ENCODE results near the gene DIAPH2. TPM values are rescaled to one million over a fixed set of nuclear protein-coding genes. Genes with fewer than 3 reads are reported as not detected.

Gene DIAPH2
- total and polyA plus RNA-seq, 10 donors, result 2.5 to 32.1 (median 17.7) TPM

GRCh38 chrX:97119474-97120109 lies 434.9 kb downstream of the DIAPH2 start:
- intact Hi-C loops (cut with DNase I; ENCODE audit: low total_unique reads), result no loop called here
- TF ChIP-seq CTCF (IDR thresholded peaks at IDR 0.05 in 8 of 11, conservative IDR thresholded peaks at IDR 0.05 in 3 of 11), result no peak
- TF ChIP-seq POLR2AphosphoS5 (IDR thresholded peaks at IDR 0.05), result no peak
- no peak for TF ChIP-seq POLR2A (IDR thresholded peaks at IDR 0.05)

GRCh38 chrX:97123001-97123400 lies 438.4 kb downstream of the DIAPH2 start:
- Histone ChIP-seq H3K27me3 (replicated peaks in 1 of 7) (no peaks in the 10 kb centered on the region), H3K36me3 (peaks cover 0 to 9% (median 0%) of the 10 kb centered on the region in 6 donors), H3K9me3 (no peaks in the 10 kb centered on the region), H3K4me1 (no peaks in the 10 kb centered on the region), H3K4me3 (no peak overlapping the region), H3K27ac (no peak overlapping the region)
- no peak for DNase-seq
- 84 to 96% (median 91%) methylated on average over 2 of the region's 2 CpGs for WGBS, 5 donors
- TF ChIP-seq POLR2A (IDR thresholded peaks at IDR 0.05) (no peak), CTCF (IDR thresholded peaks at IDR 0.05 in 8 of 11, conservative IDR thresholded peaks at IDR 0.05 in 3 of 11) (no peak), POLR2AphosphoS5 (IDR thresholded peaks at IDR 0.05) (no peak)
- intact Hi-C loops (cut with DNase I; ENCODE audit: low total_unique reads), result no loop called here

More at GRCh38 chrX:97119474-97120109, 434.9 kb downstream of the DIAPH2 start:
- Histone ChIP-seq H3K9me3 (no peaks in the 10 kb centered on the region), H3K36me3 (peaks cover 0 to 18% (median 0%) of the 10 kb centered on the region in 6 donors), H3K27ac (no peak overlapping the region), H3K4me3 (no peak overlapping the region), H3K4me1 (no peaks in the 10 kb centered on the region), H3K27me3 (replicated peaks in 1 of 7) (no peaks in the 10 kb centered on the region)
- WGBS, 5 donors, result 87 to 100% (median 97%) methylated on average over 2 to 12 of the region's 12 CpGs
- DNase-seq, result no peak

GRCh38 chrX:97126020-97126419 lies 441.4 kb downstream of the DIAPH2 start:
- H3K9me3 ChIP-seq, result no peaks in the 10 kb centered on the region
- no peak overlapping the region for H3K27ac ChIP-seq
- no peak overlapping the region for H3K4me3 ChIP-seq
- H3K4me1 ChIP-seq, result no peaks in the 10 kb centered on the region
- intact Hi-C loops (cut with DNase I; ENCODE audit: low total_unique reads), result no loop called here
- no peak for DNase-seq
- TF ChIP-seq POLR2A (IDR thresholded peaks at IDR 0.05), result no peak
- no peak for TF ChIP-seq POLR2AphosphoS5 (IDR thresholded peaks at IDR 0.05)
- no peak for TF ChIP-seq CTCF (IDR thresholded peaks at IDR 0.05 in 8 of 11, conservative IDR thresholded peaks at IDR 0.05 in 3 of 11)
- 68 to 88% (median 80%) methylated on average over 3 of the region's 3 CpGs for WGBS, 5 donors
- H3K27me3 ChIP-seq (replicated peaks in 1 of 7), result no peaks in the 10 kb centered on the region
- no peaks in the 10 kb centered on the region for H3K36me3 ChIP-seq

GRCh38 chrX:97132664-97133415 lies 448.2 kb downstream of the DIAPH2 start:
- DNase-seq, result no peak
- Histone ChIP-seq H3K27me3 (replicated peaks in 1 of 7) (no peaks in the 10 kb centered on the region), H3K9me3 (no peaks in the 10 kb centered on the region), H3K4me1 (no peaks in the 10 kb centered on the region), H3K27ac (no peak overlapping the region), H3K4me3 (no peak overlapping the region), H3K36me3 (no peaks in the 10 kb centered on the region)
- WGBS, 5 donors, result 59 to 85% (median 75%) methylated on average over 6 of the region's 6 CpGs
- intact Hi-C loops (cut with DNase I; ENCODE audit: low total_unique reads), result no loop called here
- no peak for TF ChIP-seq POLR2AphosphoS5 (IDR thresholded peaks at IDR 0.05)
- TF ChIP-seq CTCF (IDR thresholded peaks at IDR 0.05 in 8 of 11, conservative IDR thresholded peaks at IDR 0.05 in 3 of 11), result no peak
- no peak for TF ChIP-seq POLR2A (IDR thresholded peaks at IDR 0.05)

Data from spleen (tissue), 11 donors.